GM19043 (cell line): ENCODE measurements around the gene VDAC1.
"Not testable (repeated sequence)": the region's sequence is repeated elsewhere in the genome, so short reads cannot be mapped to it uniquely, and the experiment has no call there.

ENCODE experiments used
- ATAC-seq: cut with Tn5 transposase; IDR thresholded peaks from one replicate; pipeline ENCODE4 v1.9.1; 2021; ENCODE audit warnings: low read depth; ENCODE audit not compliant: unreplicated experiment

VDAC1 gene, protein sequence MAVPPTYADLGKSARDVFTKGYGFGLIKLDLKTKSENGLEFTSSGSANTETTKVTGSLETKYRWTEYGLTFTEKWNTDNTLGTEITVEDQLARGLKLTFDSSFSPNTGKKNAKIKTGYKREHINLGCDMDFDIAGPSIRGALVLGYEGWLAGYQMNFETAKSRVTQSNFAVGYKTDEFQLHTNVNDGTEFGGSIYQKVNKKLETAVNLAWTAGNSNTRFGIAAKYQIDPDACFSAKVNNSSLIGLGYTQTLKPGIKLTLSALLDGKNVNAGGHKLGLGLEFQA

DNA sequence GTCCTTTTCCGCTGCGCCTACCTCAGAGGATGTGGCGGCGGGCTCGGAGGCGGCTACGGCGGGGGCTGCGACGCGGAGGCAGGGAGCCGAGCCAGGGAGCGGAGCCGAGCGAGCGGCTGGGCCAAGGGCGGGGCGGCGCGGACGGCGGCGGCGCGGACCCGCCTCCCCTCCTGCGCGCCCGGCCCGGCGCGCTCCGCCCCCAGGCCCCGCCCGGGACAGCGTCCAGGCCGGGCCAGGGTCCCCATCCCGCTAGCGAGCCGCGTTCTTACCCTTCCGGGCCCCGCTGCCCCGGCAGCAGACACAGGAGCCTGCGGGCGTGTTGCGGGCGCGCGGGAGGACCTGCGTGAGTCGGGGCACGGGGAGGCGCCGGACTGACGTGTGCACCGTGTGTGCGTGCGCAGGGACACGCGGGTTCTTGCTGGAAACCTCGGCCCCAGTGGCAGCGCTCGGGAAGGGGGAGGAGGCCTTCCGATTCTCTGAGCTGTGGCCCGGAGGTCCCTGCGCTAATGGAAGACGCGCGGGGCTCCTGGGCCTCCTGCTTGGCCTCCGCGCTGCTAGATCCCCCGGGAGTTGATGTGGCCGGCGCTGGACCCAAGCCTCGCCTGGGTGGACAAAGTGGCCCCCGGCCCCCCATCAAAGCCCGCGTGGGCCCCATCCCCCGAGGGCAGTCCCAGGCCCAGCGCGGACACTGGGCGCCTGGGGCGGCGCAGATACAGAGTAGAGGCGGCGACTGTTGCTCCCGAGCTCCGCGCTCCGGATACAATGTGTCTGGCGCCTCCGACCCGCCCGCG lies at the start of gene VDAC1:
Gene VDAC1, minus strand, starts transcription at position 350 of the 791 bp plus-strand sequence. CDS start 11,963 bp downstream, outside the sequence.
- ATAC-seq, result peak; percentile 59

DNA sequence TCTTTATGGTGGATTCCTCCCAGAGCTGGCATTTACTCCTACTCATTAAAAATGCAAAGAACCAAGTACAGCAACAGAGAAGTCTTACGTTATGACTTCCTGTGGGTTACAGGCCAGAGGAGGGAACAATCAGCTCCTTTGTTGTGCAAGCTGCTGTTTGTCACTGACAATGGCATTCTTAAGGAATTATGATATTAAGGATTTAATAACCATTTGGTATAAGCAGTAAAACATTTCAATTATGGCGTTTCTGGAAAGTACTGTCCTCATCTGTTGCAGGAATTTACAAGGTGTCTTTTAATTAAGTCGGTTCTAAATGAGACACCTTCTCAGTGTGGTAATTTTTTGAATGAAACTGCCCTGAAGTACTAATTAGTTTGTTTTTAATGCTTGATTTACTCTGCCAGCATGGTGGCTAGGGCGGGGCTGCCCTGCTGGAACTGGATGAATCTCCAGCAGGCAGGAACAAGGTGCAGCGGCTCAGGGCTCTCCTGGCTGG lies 49.1 kb upstream of the VDAC1 start:
- ATAC-seq, result no peak

DNA sequence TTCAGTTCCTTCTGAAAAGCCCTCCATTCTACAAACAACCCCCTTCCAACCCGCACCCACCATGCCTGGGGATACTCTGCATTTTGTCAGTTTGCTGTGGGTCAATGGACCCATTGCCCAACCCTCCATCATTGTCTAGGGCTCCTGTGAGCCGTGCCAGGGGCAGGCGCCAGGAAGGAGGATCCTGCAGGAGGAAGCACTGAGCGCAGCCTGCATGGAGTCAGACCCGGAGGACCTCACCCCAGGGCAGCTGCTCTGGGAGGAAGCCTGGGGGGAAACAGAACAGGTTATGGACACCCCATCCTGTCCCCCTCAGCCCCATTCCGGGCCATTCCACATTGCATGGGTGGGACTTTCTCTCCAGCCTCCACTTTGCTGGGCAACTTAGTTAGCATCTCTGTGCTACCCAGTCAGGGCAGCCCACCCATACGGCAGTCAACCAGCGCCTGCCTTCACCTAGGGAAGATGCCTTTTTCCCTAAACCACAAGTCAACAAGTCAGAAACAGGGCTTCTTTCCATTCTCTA lies 48.6 kb upstream of the VDAC1 start:
- ATAC-seq, result no peak

DNA sequence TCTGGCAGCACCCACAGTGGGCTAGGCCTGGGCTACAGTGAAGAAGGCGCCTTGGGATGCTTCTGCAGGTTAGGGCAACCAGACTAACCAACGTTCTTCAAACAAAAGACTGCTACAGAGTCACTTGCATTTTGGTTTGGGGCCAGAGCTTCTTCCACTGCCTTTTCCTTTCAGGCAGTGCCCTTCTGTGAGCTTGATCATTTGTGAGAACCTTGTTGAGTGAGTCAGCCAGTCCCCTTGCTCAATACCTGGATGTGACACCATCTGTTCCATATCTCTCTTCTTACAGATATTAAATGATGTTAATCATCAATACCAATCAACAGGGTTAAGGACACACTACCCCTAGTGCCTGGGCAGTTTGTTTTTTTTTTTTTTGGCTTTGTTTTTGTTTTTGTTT lies 46.5 kb upstream of the VDAC1 start:
- no peak for ATAC-seq

DNA sequence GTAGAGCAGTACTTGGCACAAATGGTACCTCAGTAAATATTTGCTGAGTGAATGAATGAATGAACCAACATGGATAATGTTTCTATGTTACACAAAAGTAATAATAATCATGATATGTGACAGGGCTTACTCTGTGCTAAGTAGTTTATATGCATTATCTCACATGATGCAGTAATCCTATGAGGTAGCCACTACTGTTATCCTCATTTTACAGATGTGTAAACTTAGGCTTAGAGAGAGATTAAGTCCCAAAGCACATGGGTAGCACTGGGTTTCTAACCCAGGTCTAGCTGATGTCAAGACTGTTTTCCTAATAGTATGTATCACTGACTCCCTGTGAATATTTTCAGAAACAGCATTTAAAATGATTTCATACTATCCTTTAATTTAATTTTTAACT lies 44.1 kb upstream of the VDAC1 start:
- ATAC-seq, result no peak

DNA sequence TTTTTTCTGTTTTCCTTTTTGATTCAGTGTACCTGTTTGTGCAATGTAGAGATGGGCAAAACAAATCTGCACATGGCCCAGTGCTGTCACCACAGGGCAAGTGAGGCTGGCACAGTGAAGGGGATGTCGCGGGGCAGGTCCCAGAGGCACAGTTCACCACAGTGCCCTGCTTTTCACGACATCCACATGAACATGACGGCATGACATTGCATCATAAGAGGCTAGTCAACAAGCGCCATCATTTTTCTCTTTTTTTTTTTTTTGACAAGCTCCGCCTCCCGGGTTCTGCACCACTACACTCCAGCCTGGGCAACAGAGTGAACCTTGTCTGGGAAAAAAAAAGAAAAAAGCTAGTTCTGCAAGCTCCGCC lies 42.9 kb upstream of the VDAC1 start:
- ATAC-seq, result no peak

DNA sequence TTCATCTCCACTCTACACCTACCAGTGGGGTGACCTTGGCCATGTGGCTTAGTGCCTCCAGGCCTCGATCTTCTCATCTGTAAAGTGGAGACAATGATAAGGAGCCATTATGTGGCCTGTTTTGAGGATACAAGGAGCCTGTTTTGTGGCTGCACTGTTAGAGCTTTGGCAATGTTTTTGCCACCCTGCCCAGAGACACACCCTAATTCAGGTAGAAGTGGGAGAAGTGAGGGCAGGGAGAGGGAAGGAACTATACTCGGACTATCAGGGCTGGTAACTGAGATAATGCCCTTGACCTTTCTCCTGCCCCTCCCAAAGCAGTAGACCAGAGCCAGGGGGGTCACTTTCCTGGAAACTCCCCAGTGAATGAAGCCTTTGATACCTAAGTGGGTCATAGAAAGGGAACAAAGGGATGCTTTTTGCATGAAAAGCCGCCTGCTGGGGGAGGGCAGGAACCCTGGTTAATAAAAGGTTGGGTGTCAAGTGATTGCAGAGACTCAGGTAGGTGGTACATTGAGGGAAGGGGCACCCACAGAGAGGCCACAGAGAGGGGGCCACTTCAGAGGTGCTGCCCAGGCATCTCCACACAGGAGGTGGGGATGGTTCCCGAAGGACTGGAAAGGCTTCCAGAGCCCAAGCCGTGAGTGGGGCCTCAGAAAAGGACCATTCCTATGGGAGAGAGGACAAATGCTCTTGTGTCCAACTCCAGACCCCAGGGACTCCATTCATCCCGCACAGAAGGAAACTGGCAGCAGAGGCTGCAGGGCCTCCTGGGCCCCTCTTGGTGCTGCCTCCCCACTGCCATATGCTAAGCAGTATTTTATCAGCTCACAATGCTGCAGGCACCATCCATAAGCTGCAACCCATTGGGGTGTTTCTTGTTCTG lies 42.3 kb upstream of the VDAC1 start:
- no peak for ATAC-seq

DNA sequence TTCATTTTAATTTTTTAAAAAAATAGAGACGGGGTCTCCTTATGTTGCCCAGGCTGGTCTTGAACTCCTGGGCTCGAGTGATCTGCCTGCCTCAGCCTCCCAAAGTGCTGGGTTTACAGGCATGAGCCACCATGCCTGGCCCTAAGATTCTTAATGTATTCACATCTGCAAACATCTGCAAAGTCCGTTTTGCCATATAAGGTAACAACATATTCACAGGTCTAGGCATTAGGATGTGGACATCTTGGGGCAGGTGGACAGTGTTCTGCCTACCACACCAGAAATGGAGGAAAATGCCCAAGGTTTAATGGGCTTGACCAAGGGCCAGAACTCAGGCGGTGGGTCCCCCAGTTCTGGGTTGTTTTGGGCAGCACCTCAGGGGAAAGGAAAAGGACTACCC lies 41.6 kb upstream of the VDAC1 start:
- ATAC-seq, result no peak

DNA sequence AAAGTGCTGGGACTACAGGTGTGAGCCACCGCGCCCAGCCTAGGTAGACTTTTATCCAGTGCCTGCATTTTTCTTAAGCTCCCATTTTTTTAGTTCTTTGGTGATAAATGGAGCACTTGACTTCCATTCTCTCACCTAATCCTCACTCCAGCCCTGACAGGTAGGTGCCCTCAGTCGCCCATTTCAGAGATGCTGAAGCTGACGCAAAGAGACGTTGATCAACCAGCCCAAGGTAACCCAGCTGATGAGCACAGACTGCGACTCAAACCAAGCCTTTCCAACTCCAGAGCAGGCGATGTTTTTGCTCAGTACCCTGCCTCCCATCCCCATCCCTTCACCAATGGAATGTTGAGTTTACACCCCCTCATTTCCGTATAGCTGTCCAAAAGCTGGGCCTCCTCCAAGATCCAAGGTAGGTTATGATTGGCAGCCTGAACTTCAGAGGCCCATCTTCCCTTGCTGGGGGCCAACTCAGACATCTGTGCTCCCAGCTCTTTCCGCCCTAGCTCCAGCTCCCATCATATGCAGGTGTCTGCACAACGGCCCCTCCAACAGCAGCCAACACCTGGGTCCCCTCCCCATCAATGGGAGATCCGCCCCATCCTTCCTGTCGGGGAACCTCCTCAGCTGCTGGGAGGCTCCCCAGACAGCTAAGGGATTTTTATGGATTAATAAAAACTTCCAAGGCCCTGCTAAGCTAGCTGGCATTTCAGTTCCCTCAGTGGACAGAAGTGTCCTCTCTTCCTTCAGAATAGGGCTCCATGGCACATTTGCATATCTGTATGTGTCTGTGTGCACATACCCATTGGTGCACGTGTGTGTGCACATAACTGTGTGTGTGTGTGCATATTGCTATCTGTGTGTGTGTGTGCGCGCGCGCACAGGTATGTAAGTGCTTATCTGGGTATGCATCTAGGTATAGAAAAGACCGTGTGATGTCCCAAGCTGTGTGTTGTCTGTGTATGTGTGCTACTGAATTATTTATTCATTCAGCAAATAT lies 39.3 kb upstream of the VDAC1 start:
- ATAC-seq, result no peak

DNA sequence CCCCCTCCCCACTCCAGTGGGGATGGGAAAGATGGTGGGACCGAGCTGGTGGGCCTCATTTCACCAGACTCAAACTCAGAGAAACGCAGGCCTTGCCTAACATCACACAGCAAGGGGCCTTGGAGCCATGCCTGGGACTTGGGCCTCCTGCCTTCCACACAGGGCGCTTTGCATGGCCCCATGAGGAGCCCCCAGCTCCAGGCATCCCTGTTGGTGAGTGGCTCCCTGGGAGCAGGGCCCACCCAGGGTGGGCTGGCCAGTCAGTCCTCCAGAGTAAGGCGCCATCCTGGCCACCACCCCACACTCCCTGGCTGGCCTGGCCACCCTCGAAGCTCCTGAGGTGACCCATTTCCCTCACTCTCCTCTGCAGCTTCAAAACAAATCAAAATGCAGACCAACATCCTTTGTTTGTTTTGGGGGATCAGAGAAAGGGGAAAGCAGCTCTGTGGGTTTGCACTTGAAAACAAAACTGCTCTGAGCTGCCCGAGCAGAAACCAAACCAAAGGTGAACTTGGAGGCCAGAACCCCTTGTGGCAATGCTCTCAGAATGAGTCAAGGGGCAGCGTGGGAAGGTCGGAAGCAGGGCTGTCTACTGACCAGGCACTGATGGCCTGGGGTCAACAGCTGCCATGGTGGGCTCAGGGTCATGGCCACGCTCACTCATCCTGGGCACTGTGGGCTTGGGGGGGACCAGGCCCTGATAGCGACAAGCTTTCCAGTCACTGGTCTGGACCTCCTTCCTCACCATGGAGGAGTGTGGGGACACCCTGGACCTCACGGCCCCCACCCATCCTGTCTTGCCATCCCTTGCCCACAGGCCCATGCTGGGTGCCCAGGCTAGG lies 37.0 kb upstream of the VDAC1 start:
- peak; percentile 56 for ATAC-seq

DNA sequence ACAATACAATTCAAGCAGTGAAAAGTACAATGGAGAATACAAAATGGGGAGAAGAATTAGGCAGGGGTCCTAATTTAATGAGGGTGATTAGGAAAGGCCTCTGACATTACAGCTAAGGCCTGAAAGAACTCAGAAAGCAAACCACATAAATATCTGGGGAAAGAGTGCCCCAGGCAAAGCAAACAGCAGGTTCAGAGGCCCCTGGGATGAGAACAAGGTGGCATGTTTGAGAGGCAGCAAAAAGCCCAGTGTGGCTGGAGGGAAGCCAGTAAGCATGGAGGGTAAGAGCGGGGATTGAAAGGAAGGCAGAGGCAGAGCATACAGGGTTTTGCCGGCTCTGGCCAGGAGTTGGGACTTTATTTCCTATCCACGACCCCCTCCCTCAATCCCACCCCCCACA lies 33.4 kb upstream of the VDAC1 start:
- no peak for ATAC-seq

DNA sequence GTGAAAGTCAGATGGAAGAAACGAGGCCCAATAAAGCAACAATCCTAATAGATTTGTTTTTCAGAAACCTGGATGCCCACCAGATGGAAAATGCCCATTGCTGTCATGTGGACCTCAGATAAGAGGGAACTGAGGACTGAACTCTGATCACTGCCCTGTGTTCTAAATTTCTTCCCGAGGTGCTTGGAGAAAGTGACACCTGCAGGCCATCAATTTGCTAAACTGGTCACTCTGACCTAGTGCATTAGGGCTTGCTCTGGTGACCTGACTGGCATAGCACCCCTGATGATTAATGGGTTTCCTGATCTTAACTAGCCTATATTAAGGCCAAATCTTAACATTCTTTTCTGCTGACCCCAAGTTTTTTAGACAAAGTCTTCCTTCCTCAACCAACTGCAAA lies 32.4 kb upstream of the VDAC1 start:
- no peak for ATAC-seq

DNA sequence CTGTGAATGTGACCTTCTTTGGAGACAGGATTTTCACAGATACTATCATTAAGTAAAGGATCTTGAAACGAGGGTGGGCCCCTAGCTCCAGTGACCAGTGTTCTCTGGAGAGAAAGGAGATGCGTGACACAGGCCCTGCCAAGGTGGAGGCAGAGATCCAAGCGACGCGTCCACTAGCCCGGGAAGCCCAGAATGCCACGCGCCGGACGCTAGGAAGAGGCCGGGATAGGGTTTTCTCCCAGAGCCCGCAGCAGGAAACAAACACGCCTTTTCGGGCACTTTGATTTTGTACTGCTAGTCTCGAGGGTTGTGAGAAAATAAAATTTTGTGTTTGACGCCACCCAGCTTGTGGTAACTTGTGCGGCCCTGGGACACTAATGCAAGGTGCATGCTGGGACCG lies 29.6 kb upstream of the VDAC1 start:
- no peak for ATAC-seq

DNA sequence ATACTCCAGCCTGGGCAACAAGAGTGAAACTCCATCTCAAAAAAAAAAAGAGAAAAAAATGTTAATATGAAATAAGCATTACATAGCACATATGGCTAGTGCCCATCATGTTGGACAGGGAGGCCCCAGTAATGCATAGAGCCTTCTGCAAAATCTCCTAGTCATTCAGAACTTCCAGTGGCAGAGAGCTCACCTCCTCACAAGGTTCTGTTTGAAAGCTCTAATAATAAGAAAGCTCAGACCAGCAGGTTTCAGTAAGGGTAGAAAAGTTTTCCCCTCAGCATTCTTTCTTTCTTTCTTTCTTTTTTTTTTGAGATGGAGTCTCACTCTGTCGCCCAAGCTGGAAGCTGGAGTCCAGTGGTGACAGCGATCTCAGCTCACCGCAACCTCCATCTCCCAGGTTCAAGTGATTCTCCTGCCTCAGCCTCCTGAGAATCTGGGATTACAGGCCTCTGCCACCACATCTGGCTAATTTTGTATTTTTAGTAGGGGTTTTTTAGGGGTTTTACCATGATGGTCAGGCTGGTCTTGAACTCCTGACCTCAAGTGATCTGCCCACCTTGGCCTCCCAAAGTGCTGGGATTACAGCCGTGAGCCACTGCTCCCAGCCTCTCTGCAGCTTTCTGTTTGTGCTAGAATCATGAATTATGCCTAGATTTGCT lies 25.7 kb upstream of the VDAC1 start:
- ATAC-seq, result not testable (repeated sequence)

DNA sequence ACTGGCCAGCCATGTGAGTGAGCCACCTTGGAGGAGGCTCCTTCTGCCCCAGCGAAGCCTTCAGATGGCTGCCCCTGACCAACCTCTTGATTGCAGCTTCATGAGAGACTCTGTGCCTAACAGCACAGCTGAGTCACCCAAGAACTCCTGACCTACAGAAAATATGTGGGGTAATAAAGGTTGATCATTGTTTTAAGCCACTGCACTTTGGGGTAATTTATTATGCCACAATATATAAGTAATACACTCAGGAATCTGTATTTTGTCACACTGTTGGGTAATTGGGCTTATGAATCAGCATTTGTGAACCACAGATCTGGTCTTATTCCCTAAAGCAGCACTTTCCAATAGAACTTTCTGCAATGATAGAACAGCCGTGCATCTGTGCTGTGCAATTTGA lies 24.4 kb upstream of the VDAC1 start:
- no peak for ATAC-seq

DNA sequence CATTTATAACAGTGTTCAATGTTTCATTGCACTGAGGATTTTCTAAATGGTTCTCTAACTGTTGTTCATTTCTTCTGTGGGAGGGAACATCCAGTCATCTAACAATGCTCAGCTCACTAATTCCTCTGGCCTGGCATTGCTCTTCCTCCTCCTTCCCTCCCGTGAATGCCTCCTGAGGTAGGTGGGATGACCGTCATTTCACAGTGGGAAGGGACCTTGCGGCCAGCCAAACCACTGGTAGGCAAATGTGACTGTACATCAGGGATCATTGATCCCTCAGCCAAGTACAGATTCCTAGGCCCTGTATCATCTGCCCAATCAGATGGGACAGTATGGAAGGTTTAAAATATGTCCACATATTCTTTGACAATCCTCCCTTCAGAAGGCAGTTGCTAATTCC lies 23.7 kb upstream of the VDAC1 start:
- ATAC-seq, result no peak

DNA sequence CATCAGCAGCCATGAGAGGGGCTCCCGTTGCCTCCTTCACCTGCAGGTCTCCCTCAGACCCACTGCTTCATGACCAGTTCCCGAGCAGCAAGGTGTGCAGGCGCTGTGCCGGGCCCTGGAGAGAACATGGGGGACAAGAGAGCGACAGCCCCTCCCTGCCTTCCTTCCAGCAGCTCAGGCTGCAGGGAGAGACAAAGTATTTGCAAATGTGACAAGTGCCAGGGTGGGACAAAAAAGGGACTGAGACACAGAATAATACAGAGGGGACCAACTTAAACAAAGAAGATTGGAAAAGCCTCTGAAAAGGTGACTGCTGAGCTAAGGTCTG lies 22.5 kb upstream of the VDAC1 start:
- ATAC-seq, result no peak

DNA sequence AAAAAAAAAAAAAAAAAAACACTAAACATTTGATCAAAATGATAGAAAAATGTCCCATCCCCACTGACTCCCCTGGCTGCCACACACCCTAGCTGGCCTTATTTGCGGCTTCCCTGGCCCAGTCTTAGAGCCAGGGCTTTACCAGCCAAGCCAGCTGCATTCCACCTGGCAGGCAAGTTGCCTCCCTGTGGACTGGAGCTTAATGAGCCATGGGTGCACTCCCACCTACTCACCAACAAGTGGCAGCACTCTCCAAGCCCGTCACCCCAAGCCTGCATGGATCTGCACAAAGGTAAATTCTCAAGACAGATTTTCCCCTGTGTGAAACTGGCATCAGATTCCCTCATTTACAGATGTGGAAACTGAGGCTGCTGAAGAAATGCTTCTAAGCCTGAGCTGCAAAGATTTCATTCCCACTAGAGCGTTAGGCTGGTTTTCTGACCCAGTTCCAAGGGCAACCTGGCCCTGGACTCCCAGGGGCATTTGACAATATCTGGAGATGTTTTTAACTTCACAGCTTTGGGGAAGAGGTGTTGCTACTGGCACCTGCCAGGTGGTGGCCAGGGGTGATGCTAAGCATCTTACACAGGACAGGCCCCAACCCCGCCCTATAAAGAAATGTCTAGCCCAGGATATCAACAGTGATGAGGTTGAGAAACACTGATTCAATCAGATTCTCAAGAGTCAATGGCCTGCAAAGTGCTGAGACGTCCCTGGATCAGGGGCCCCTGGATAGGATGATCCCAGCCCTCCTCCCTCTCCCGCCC lies 21.9 kb upstream of the VDAC1 start:
- ATAC-seq, result peak; percentile 79
